NCI-H2196 treated with DMSO at 0.1 percent for 48 hours (cell line): ENCODE data around the gene R3HDM4.
"Not testable (repeated sequence)": the region's sequence is repeated elsewhere in the genome, so short reads cannot be mapped to it uniquely, and the experiment has no call there.

Source experiments
- DNase-seq: peaks from one replicate; lab custom pipeline; 2025; ENCODE audit not compliant: unreplicated experiment; lab: John Stamatoyannopoulos, UW

R3HDM4 gene

GRCh38 chr19:861756-862580, 51.1 kb downstream of the R3HDM4 start:
- DNase-seq: peak; percentile 62

GRCh38 chr19:861141-861755, 51.8 kb downstream of the R3HDM4 start:
- DNase-seq: no peak

GRCh38 chr19:858868-859843, 53.9 kb downstream of the R3HDM4 start, which contains the start of gene CFD:
TSS of gene CFD (plus strand) at chr19:859664. CDS start at chr19:859690, 26 bp downstream.
- DNase-seq: no peak

GRCh38 chr19:858284-858683, 54.7 kb downstream of the R3HDM4 start:
- DNase-seq: no peak

- DNase-seq: no peak
These were observed 57.4 kb downstream of the R3HDM4 start for GRCh38 chr19:855566-856120.

GRCh38 chr19:855142-855541, 57.9 kb downstream of the R3HDM4 start:
- DNase-seq: no peak

- DNase-seq: no peak
These were observed 58.5 kb downstream of the R3HDM4 start for GRCh38 chr19:854549-854948.

GRCh38 chr19:853614-854220, 59.3 kb downstream of the R3HDM4 start:
- not testable (repeated sequence) for DNase-seq

- no peak for DNase-seq
These were observed 59.9 kb downstream of the R3HDM4 start for GRCh38 chr19:853014-853585.

- DNase-seq: no peak
These were observed 60.6 kb downstream of the R3HDM4 start, which contains the start of gene ELANE for GRCh38 chr19:852136-853013. TSS of gene ELANE (plus strand) at chr19:852303. CDS start at chr19:852329, 26 bp downstream.

- no peak for DNase-seq
These were observed 62.1 kb downstream of the R3HDM4 start for GRCh38 chr19:850979-851335.

- peak; percentile 76 for DNase-seq
These were observed 62.6 kb downstream of the R3HDM4 start for GRCh38 chr19:850221-850978.

- not testable (repeated sequence) for DNase-seq
These were observed 63.8 kb downstream of the R3HDM4 start for GRCh38 chr19:849195-849594.

- DNase-seq: no peak
These were observed 64.6 kb downstream of the R3HDM4 start for GRCh38 chr19:848386-848921.
